ENCODE measurements around the gene GRIN2C.
A peak's percentile ranks its signal among the peaks of the same experiment; 100 is the strongest.
"Not testable (repeated sequence)": the region's sequence is repeated elsewhere in the genome, so short reads cannot be mapped to it uniquely, and the experiment has no call there.

GRIN2C gene

GRCh38 chr17:74872313-74873036, 12.8 kb upstream of the GRIN2C start, which contains the start of gene FDXR:
Gene FDXR, minus strand, starts transcription at chr17:74872994. Its CDS starts 50 bp downstream, at chr17:74872944.
- DNase-seq (ENCODE audit: low spot score in 2 of 2) (no peak), ATAC-seq (peak; percentile 29)
- Mint-ChIP-seq H3K4me1 (peaks cover 24% of the 10 kb centered on the region), H3K9me3 (no peaks in the 10 kb centered on the region), H3K36me3 (peaks cover 15% of the 10 kb centered on the region), H3K4me3 (peak within 1 kb of the TSS; percentile 81), H3K27ac (peak within 1 kb of the TSS; percentile 98)

- Mint-ChIP-seq H3K4me1 (peaks cover 24% of the 10 kb centered on the region), H3K4me3 (peak overlapping the region; percentile 81), H3K36me3 (peaks cover 17% of the 10 kb centered on the region), H3K9me3 (no peaks in the 10 kb centered on the region), H3K27ac (no peak overlapping the region)
- DNase-seq (ENCODE audit: low spot score in 2 of 2) (no peak), ATAC-seq (no peak)
These were observed 11.8 kb upstream of the GRIN2C start for GRCh38 chr17:74871356-74872076.

- DNase-seq (ENCODE audit: low spot score in 2 of 2) (no peak), ATAC-seq (no peak)
- no peak overlapping the region for H3K27ac Mint-ChIP-seq
- no peaks in the 10 kb centered on the region for H3K9me3 Mint-ChIP-seq
- H3K4me3 Mint-ChIP-seq = no peak overlapping the region
- peaks cover 24% of the 10 kb centered on the region for H3K4me1 Mint-ChIP-seq
- peaks cover 19% of the 10 kb centered on the region for H3K36me3 Mint-ChIP-seq
These were observed 10.8 kb upstream of the GRIN2C start for GRCh38 chr17:74870512-74870911.

GRCh38 chr17:74870028-74870427, 10.3 kb upstream of the GRIN2C start:
- peaks cover 28% of the 10 kb centered on the region for H3K4me1 Mint-ChIP-seq
- H3K9me3 Mint-ChIP-seq; H3K27ac Mint-ChIP-seq; H3K4me3 Mint-ChIP-seq; DNase-seq (ENCODE audit: low spot score in 2 of 2); ATAC-seq: not testable (repeated sequence)
- peaks cover 19% of the 10 kb centered on the region for H3K36me3 Mint-ChIP-seq

GRCh38 chr17:74868908-74869255, 9.2 kb upstream of the GRIN2C start:
- no peak overlapping the region for H3K4me3 Mint-ChIP-seq
- H3K4me1 Mint-ChIP-seq = peaks cover 31% of the 10 kb centered on the region
- H3K36me3 Mint-ChIP-seq = peaks cover 19% of the 10 kb centered on the region
- H3K9me3 Mint-ChIP-seq = no peaks in the 10 kb centered on the region
- H3K27ac Mint-ChIP-seq = no peak overlapping the region
- DNase-seq (ENCODE audit: low spot score in 2 of 2) = no peak
- ATAC-seq = no peak

- H3K4me3 Mint-ChIP-seq = no peak overlapping the region
- no peaks in the 10 kb centered on the region for H3K9me3 Mint-ChIP-seq
- peaks cover 18% of the 10 kb centered on the region for H3K36me3 Mint-ChIP-seq
- DNase-seq (ENCODE audit: low spot score in 2 of 2) (no peak), ATAC-seq (no peak)
- no peak overlapping the region for H3K27ac Mint-ChIP-seq
- peaks cover 28% of the 10 kb centered on the region for H3K4me1 Mint-ChIP-seq
These were observed 8.7 kb upstream of the GRIN2C start for GRCh38 chr17:74868251-74868907.

GRCh38 chr17:74866198-74866835, 6.6 kb upstream of the GRIN2C start:
- no peak overlapping the region for H3K4me3 Mint-ChIP-seq
- H3K27ac Mint-ChIP-seq = no peak overlapping the region
- ATAC-seq (no peak), DNase-seq (ENCODE audit: low spot score in 2 of 2) (no peak)
- H3K4me1 Mint-ChIP-seq = peaks cover 13% of the 10 kb centered on the region
- no peaks in the 10 kb centered on the region for H3K9me3 Mint-ChIP-seq
- H3K36me3 Mint-ChIP-seq = peaks cover 4% of the 10 kb centered on the region

GRCh38 chr17:74865504-74866197, 6.0 kb upstream of the GRIN2C start:
- ATAC-seq = no peak
- Mint-ChIP-seq H3K27ac (no peak overlapping the region), H3K4me3 (no peak overlapping the region), H3K36me3 (peaks cover 4% of the 10 kb centered on the region), H3K9me3 (no peaks in the 10 kb centered on the region), H3K4me1 (peaks cover 13% of the 10 kb centered on the region)
- no peak for DNase-seq (ENCODE audit: low spot score in 2 of 2)

- peak; percentile 65 to 85 for DNase-seq (ENCODE audit: low spot score in 2 of 2)
- Mint-ChIP-seq H3K27ac (no peak overlapping the region), H3K36me3 (peaks cover 4% of the 10 kb centered on the region), H3K4me3 (no peak overlapping the region), H3K9me3 (no peaks in the 10 kb centered on the region), H3K4me1 (peaks cover 20% of the 10 kb centered on the region)
- ATAC-seq = peak; percentile 59
These were observed 5.2 kb upstream of the GRIN2C start for GRCh38 chr17:74864866-74865395.

GRCh38 chr17:74864297-74864865, 4.7 kb upstream of the GRIN2C start:
- H3K4me1 Mint-ChIP-seq = peaks cover 20% of the 10 kb centered on the region
- DNase-seq (ENCODE audit: low spot score in 2 of 2) = no peak
- no peaks in the 10 kb centered on the region for H3K9me3 Mint-ChIP-seq
- no peak overlapping the region for H3K4me3 Mint-ChIP-seq
- H3K27ac Mint-ChIP-seq = no peak overlapping the region
- ATAC-seq = no peak
- H3K36me3 Mint-ChIP-seq = peaks cover 5% of the 10 kb centered on the region

- no peak for ATAC-seq
- peaks cover 20% of the 10 kb centered on the region for H3K4me1 Mint-ChIP-seq
These were observed 4.0 kb upstream of the GRIN2C start for GRCh38 chr17:74863420-74864296.

GRCh38 chr17:74862919-74863318, 3.2 kb upstream of the GRIN2C start:
- peaks cover 20% of the 10 kb centered on the region for H3K4me1 Mint-ChIP-seq
- no peak overlapping the region for H3K4me3 Mint-ChIP-seq
- no peak for ATAC-seq
- H3K36me3 Mint-ChIP-seq = peaks cover 14% of the 10 kb centered on the region
- DNase-seq (ENCODE audit: low spot score in 2 of 2) = no peak
- H3K9me3 Mint-ChIP-seq = no peaks in the 10 kb centered on the region
- H3K27ac Mint-ChIP-seq = no peak overlapping the region

More at GRCh38 chr17:74863420-74864296, 4.0 kb upstream of the GRIN2C start:
- Mint-ChIP-seq H3K4me3 (no peak overlapping the region), H3K27ac (peak overlapping the region; percentile 56), H3K9me3 (no peaks in the 10 kb centered on the region), H3K36me3 (peaks cover 12% of the 10 kb centered on the region)
- no peak for DNase-seq (ENCODE audit: low spot score in 2 of 2)

GRCh38 chr17:74862108-74862901, 2.6 kb upstream of the GRIN2C start:
- ATAC-seq (peak; percentile 52), DNase-seq (ENCODE audit: low spot score in 2 of 2) (peak; percentile 64 to 87)
- peak overlapping the region; percentile 54 for H3K4me3 Mint-ChIP-seq
- H3K4me1 Mint-ChIP-seq = peaks cover 20% of the 10 kb centered on the region
- H3K9me3 Mint-ChIP-seq = no peaks in the 10 kb centered on the region
- H3K36me3 Mint-ChIP-seq = peaks cover 14% of the 10 kb centered on the region
- H3K27ac Mint-ChIP-seq = no peak overlapping the region
